Uterus (tissue), 2 donors: ENCODE data around the gene NUDT4.

Source experiments
- POLR2A ChIP-seq, 2 donors: fragments of 450-650 bp; IDR thresholded peaks; one replicate each; pipeline ENCODE4 v1.6.1; 2016; ENCODE audit warnings: antibody characterized with exemption in 2 of 2, mild to moderate bottlenecking in 1 of 2, moderate library complexity in 1 of 2
- TF ChIP-seq, protein P1 (sequence below), 4 experiments: fragments of 200-600 bp in 2 of 4; fragments of 450-650 bp in 2 of 4; sonication (generic) in 2 of 4; IDR thresholded peaks; one replicate each; pipeline ENCODE4 v1.5.1; 2016 to 2019; ENCODE audit warnings: antibody characterized with exemption in 4 of 4, mild to moderate bottlenecking in 2 of 4, moderate library complexity in 1 of 4

DNA sequence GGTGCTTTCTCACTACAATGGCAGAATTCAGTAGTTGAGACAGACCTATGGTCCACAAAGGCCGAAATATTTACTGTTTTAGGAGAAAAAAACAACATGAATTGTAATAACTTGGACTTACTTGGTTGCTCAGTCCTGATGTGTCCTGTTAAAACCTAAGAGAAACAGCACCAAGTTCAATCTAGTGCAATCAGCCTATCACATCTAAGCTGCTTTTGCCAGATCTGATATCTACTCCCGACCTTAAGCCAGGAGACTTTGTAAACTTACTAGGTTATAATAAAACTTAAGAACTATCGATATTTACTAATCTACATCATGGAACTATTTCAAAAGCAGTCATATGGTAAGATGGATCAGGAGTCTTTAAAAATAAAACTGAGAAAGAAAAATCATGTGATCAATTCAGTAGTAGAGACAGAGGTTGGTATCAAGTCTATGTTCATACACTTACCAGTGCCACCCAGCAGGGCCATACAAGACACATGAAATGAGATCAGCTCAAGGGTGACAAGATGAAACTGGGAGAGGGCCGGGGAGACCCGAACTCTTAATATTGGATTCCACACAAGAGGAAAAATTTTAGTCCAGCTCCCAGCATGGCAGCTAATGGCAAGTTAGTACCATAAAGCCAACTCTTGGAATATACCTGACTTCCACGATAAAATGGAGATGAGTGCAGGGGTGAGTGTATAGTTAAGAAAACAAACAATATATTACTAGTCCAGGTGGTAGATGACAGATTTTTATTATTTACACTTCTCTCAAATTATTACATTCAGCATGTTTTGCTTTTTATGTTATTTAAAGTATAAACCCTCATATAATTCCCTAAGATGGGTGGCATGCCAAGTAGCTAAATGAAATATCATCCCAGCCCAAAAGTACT, 27.5 kb downstream of the NUDT4 start:
- TF ChIP-seq, protein P1, sequence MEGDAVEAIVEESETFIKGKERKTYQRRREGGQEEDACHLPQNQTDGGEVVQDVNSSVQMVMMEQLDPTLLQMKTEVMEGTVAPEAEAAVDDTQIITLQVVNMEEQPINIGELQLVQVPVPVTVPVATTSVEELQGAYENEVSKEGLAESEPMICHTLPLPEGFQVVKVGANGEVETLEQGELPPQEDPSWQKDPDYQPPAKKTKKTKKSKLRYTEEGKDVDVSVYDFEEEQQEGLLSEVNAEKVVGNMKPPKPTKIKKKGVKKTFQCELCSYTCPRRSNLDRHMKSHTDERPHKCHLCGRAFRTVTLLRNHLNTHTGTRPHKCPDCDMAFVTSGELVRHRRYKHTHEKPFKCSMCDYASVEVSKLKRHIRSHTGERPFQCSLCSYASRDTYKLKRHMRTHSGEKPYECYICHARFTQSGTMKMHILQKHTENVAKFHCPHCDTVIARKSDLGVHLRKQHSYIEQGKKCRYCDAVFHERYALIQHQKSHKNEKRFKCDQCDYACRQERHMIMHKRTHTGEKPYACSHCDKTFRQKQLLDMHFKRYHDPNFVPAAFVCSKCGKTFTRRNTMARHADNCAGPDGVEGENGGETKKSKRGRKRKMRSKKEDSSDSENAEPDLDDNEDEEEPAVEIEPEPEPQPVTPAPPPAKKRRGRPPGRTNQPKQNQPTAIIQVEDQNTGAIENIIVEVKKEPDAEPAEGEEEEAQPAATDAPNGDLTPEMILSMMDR (IDR thresholded peaks at IDR 0.05) = no peak
- TF ChIP-seq POLR2A (IDR thresholded peaks at IDR 0.05) = no peak
